GM08714 (cell line): ENCODE results near the gene AIRE.

Experiments
- H3K4me3 ChIP-seq: fragments of 200-500 bp; sonication (Bioruptor generic); 2 replicates; pipeline ENCODE4 v1.5.1; 2014; ENCODE audit warnings: mild to moderate bottlenecking, low read length, inconsistent platforms
- ZNF274 ChIP-seq: IDR thresholded peaks from 2 replicates; pipeline ENCODE4 v1.6.1; 2012; ENCODE audit warnings: mild to moderate bottlenecking, low read depth, low read length

Gene AIRE

DNA sequence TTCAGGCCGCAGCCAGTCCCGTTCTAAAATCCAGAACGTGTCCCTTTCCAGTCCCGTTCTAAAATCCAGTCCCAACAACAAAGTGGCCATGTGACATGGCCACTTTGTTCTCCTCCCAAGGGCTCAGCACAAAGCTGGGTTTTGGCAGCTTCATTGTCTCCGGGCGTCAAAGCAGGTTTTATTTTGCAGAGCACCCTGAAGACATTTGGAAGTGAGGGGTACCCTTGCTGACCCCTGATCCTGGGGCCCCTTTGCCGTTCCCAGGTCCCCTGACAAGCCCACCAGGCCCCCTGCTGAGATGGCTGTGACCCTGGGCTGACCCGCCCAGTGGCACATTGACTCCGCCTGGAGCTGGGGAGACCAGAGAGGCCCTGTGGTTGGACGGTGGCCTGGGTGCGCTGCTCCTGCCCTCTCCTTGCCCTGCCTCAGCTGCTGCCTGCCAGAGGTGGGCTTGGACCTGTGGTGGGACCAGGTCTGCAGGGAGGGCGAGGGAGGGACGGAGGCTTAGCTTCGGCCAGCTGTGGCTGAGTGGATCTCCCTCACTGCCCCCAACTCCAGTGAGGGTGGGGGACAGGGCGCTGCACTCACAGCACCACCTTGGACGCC is 18.4 kb downstream of the AIRE start:
- no peak for TF ChIP-seq ZNF274
- H3K4me3 ChIP-seq = no peak overlapping the region

DNA sequence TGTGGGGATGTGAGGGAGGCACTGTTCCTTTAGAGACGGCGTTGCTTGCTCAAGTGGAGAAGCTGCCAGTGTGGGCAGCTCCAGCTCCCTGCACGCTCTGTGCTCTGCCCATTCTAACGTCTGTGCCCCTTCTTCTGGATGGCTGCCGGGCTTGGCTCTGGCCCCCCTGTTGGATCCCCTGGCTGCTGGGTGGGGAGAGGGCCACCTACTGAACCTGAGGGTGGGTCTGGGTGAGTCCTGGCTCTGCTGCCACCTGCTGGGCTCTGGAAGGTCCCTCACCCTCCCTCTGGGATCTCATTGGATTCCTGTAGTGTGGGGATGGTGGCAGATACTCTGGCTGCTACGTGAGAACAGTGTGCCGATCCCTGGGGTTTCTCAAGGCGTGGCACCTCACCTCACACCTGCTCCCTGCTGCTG is 19.2 kb downstream of the AIRE start:
- TF ChIP-seq ZNF274 = no peak
- H3K4me3 ChIP-seq = no peak overlapping the region

DNA sequence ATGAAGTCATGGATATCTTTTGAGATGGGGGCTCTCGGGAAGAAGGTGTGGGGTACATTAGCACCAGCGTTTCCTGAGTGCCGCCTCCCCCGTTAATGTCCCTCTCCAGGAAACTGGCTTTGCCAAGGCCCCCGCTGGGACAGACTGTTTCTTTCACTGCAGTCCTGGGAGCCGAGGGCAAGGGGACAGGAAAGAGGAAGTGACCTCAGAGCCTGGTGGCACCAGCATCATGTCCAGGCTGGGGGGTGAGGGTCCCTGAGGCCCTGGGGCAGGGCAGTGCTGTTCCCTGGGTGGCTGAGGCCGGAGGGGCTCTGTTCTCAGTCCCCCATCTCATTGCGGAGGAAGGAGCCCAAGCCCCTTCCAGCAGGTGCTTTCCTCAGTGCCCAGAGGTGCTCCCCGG is 20.0 kb downstream of the AIRE start:
- TF ChIP-seq ZNF274 = no peak
- H3K4me3 ChIP-seq = no peak overlapping the region

DNA sequence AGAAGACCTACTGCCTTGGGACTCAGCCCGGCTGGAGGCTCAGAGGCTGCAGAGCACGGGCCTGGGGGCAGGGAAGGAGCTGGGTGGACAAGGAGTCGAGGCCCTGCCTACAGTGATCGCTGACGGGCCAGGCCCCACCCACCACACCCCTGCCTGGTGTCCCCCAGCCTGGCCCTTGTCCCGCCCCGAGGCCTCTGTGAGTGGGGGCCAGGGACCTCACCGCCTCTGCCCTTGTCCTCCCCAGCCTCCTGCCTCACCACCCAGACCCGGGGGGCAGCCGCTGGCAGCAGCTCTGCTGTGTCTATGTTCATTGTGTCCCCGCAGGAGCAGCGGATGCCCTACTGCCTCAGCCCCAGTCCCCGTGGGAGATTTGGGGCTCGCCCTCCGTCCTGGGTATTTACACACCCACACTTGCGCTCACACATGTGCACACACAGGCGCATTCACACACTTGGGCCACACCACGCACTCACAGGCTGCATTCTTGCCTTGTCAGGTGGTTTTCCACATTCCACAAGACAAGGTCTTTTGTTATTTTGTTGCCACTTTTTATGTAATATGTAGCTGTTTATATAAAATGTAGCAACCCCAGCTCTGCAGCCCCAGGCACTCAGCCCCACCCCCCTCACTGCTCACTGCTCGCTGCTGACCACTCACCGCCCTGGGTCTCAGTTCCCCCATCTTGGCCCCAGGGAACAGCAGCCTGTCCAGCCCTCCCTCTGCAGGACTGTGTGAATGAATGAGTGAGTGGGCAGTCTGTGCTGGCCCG is 21.4 kb downstream of the AIRE start:
- TF ChIP-seq ZNF274 = no peak
- no peak overlapping the region for H3K4me3 ChIP-seq

DNA sequence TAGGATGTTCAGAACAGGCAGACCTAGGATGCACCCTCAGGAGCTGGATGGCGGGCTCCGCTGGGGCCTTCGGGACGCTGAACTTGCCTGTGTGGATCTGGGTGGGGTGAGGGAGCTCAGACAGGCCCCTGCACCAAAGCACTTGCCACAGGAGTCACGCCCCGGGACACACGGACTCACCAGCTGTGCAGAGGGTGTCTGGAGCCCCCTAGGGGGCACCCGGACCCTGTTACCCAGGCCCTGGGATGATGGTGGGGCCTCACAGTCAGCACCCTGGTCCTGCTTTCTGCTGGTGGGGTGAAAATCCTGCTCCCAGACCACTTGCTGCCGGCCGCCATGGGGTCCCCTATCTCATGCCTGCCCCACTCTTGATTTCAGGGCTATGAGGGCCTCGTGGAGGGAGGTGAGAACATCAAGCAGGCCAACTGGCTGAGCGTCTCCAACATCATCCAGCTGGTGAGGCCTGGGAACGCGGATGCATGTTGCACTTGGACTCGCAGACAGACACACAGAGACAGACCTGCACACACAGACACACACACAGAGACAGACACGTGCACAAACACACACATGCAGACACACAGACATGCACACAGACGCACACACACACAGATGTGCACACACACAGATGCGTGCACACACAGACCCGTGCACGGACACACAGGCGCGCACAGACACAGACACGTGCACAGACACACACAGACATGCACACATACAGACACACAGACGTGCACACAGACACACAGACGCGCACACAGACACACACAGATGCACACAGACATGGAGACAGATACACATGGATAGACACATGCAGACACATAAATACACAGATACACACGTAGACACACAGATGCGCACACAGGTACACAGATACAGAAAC is 25.2 kb downstream of the AIRE start:
- no peak overlapping the region for H3K4me3 ChIP-seq
- no peak for TF ChIP-seq ZNF274

DNA sequence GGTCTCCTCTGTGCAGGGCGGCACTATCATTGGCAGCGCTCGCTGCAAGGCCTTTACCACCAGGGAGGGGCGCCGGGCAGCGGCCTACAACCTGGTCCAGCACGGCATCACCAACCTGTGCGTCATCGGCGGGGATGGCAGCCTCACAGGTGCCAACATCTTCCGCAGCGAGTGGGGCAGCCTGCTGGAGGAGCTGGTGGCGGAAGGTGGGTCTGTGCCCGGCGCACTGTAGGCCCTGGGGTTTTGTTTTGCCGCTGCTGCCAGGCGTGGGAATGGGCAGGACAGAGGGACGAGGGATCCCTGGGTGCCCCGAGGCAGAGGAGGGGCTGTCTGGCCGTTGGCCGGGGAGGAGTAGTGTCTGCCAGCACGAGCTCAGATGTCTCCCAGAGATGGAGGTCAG is 26.4 kb downstream of the AIRE start:
- H3K4me3 ChIP-seq = no peak overlapping the region
- TF ChIP-seq ZNF274 = no peak

DNA sequence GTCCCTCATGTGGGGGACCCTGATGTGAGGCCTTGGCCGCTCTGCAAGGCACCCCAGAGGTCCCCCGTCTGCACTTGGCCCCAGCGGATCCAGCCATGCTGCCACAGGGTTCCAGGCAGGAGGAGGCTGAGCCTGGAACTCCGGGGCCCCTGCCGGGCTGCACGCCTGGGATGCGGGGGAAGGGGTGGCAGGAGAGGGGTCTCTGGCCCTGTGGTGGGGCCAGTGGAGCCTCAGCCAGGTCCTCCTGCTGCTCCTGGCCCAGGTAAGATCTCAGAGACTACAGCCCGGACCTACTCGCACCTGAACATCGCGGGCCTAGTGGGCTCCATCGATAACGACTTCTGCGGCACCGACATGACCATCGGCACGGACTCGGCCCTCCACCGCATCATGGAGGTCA is 27.0 kb downstream of the AIRE start:
- no peak for TF ChIP-seq ZNF274
- no peak overlapping the region for H3K4me3 ChIP-seq

DNA sequence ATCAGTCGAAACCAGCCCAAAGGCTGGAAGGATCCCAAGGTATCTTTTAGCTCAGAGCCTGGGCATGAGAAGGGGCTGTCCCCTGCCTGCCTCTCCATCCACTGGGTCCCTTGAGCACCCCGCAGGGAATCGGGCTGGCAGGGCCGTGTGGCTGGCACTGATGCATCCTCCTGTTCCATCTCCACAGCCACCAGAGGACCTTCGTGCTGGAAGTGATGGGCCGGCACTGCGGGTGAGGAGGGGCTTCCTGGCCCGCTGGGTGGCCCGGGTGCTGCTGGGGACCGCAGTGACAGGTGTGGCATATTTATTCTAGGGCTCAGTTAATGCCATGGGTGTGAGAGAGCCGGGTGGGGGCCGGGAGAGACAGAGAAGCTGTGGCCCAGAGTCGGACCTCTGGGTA is 27.8 kb downstream of the AIRE start:
- TF ChIP-seq ZNF274 = no peak
- no peak overlapping the region for H3K4me3 ChIP-seq

DNA sequence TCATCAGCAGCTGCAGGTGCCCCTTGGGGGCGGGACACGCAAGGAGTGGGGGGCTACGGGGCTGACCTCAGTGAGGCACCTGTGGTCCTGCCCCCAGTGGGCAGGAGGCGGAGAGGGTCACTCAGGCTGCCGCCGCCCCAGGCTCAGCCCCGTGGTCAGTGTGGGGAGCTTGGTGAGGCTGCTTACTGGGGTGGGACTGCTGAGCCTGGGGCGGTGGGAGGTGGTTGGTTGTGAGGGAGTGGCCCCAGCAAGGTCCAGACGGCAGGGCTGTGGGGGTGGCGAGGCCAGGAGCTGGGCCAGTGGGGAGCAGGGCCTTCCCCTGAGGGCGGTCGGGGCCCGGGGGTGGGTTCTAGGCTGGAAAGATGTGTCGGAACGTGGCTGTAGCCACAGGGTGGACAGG is 28.5 kb downstream of the AIRE start:
- TF ChIP-seq ZNF274 = no peak
- no peak overlapping the region for H3K4me3 ChIP-seq

DNA sequence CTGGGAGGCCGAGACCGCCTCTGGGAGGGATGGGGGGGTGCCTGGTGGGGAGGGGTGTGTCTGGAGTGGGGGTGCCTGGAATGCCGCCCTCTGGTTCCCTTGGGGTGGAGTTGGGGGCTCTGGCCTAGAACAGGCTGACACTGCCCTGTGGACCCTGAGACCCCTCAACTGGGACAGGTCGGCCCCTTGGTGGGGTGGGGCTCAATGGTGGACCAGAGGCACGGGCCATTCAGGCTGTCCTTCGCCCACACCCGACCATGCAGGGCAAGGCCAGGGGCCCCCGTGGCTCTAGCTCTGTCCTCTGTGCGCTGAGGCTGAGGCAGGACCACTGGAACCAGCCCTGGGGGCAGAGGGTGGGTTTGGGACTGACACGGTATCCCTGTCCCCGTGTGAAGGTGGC is 28.9 kb downstream of the AIRE start:
- no peak overlapping the region for H3K4me3 ChIP-seq
- no peak for TF ChIP-seq ZNF274

DNA sequence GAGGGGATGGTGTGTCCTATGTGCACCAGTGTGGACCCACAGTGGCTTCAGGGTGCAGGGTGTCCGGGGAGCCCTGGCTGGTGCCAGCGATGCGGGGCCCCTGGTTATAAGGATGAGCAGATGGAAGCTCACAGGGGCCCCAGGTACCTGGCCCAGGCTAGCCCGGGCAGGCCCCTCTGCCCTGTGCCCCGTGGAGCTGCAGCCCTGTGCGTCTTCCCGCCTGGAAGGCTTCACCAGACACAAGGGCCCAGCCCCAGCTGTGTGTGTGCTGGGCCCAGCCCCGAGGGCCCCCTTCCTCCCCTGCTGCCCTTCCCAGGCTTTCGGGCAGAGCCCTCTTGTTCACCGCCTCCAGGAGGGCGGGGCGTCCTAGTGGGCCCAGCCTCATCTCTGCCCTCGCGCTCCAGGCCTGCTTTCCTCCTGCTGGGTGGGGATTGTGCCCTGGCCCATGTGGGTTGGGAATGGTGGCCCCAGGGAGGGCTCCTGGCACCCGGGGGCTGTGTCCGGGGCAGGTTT is 30.1 kb downstream of the AIRE start:
- no peak for TF ChIP-seq ZNF274
- no peak overlapping the region for H3K4me3 ChIP-seq

DNA sequence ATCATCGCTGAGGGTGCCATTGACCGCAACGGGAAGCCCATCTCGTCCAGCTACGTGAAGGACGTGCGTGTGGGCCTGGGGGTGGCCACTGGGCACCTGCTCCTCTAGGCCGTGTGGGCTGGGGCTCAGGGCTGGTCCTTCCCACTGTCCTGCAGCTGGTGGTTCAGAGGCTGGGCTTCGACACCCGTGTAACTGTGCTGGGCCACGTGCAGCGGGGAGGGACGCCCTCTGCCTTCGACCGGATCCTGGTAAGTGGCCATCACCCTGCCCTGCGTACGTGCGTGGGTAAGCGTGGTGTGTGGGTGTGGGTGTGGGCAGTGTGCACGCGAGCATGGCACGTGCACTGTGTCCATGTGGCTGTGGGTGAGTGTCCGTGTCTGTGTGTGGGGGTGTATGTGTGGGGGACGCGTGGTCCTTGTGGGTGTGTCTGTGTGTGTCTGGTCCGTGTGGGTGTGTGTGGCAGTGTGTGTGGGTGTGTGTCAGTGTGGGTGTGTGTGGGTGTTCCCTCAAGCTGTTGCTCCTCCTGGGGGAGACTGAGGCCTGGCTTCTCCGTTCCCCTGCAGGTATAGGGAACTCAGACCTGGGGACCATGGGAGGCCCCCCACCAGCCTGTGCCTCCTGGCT is 30.7 kb downstream of the AIRE start:
- TF ChIP-seq ZNF274 = no peak
- H3K4me3 ChIP-seq = no peak overlapping the region

DNA sequence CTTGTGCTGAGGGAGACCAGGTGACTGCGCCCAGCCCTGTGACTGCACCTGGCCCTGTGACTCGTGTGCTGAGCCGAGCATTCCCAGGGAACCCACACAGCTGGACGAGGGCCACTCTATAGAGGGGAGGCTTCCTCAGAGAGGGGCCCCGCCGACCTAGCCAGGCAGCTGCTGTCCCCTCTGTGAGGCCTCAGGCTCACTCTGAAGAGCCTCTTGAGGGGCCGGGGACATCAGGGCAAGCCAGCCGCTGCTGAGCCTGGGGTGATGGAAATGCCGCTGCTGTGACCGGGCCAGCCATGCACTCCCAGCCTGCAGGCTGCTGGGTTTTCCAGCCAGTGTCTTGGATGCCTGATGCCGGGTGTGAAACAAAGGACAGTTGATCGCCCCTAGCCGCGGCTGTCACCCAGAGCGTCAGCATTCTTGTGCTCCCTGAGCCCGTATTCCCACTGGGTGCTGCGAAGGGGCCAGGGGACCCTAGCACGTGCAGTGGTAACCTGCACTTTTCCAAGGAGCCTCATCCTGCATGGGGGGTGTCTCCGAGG is 31.6 kb downstream of the AIRE start:
- TF ChIP-seq ZNF274 = no peak
- H3K4me3 ChIP-seq = no peak overlapping the region

DNA sequence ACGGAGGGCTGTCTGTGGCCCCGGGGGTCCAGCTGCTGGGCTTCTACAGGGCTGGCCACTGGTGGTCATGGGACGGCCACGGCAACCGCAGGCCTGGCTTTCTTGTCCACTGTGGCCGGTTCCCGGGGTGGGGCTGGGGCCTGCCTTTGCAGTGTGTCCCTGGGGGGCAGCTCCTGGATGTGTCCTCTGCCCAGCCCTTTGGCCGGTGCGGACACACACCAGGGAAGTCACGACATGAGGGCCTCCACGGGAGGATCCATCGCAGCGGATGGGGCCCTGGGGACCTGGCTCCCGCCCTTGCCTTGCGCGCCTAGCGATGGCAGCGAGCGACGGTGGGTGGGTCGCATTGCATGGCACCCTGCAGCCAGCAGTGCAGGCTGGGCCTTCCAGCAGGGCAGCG is 32.2 kb downstream of the AIRE start:
- TF ChIP-seq ZNF274 = no peak

More for the DNA sequence above, 32.2 kb downstream of the AIRE start:
- no peak overlapping the region for H3K4me3 ChIP-seq
